Mesendoderm (in vitro differentiated cells): Measurements from ENCODE around the gene PREX1.

Experiments
- DNase-seq: peaks from one replicate; pipeline ENCODE4 v3.0.0; 2013
- H2AK5ac ChIP-seq: 2 replicates; pipeline ENCODE4 v1.6.1; 2013; ENCODE audit warnings: low read length, inconsistent platforms
- H2BK120ac ChIP-seq: 2 replicates; pipeline ENCODE4 v1.6.1; 2013; ENCODE audit warnings: low read depth, mild to moderate bottlenecking, low read length, moderate library complexity, mixed read lengths
- H2BK15ac ChIP-seq: replicated peaks from 2 replicates; pipeline ENCODE4 v1.6.1; 2013; ENCODE audit warnings: low read depth, mild to moderate bottlenecking, moderate library complexity
- H2BK5ac ChIP-seq: 2 replicates; pipeline ENCODE4 v1.6.1; 2013; ENCODE audit warnings: low read length, inconsistent platforms
- H3K18ac ChIP-seq: 2 replicates; pipeline ENCODE4 v1.6.1; 2013; ENCODE audit warnings: mild to moderate bottlenecking, low read length, mixed read lengths
- H3K23ac ChIP-seq: one replicate; pipeline ENCODE4 v1.6.1; 2013; ENCODE audit warnings: low read length
- H3K27ac ChIP-seq: 2 replicates; pipeline ENCODE4 v1.5.1; 2013; ENCODE audit warnings: low read depth, mild to moderate bottlenecking, inconsistent platforms, low read length, moderate library complexity
- H3K27me3 ChIP-seq: 2 replicates; pipeline ENCODE4 v1.6.1; 2013; ENCODE audit warnings: low read length, control low read depth, mild to moderate bottlenecking, inconsistent platforms; ENCODE audit not compliant: insufficient read depth, poor library complexity
- H3K36me3 ChIP-seq: 2 replicates; pipeline ENCODE4 v1.6.1; 2013; ENCODE audit warnings: low read length, inconsistent platforms; ENCODE audit not compliant: control insufficient read depth, insufficient read depth
- H3K4ac ChIP-seq: one replicate; pipeline ENCODE4 v1.6.1; 2013; ENCODE audit warnings: low read depth, mild to moderate bottlenecking, low read length, moderate library complexity
- H3K4me1 ChIP-seq: 2 replicates; pipeline ENCODE4 v1.6.1; 2013; ENCODE audit warnings: low read depth, low read length, inconsistent platforms; ENCODE audit not compliant: control insufficient read depth
- H3K4me2 ChIP-seq: 2 replicates; pipeline ENCODE4 v1.6.1; 2013; ENCODE audit warnings: low read length
- H3K4me3 ChIP-seq: 2 replicates; pipeline ENCODE4 v1.5.1; 2013; ENCODE audit warnings: mild to moderate bottlenecking, low read length
- H3K56ac ChIP-seq: one replicate; pipeline ENCODE4 v1.6.1; 2013; ENCODE audit warnings: low read length
- H3K79me1 ChIP-seq: 2 replicates; pipeline ENCODE4 v1.6.1; 2013; ENCODE audit warnings: low read length, inconsistent platforms
- H3K79me2 ChIP-seq: 2 replicates; pipeline ENCODE4 v1.6.1; 2013; ENCODE audit warnings: mild to moderate bottlenecking, low read length; ENCODE audit not compliant: control insufficient read depth, insufficient read depth
- H3K9ac ChIP-seq: 2 replicates; pipeline ENCODE4 v1.6.1; 2013; ENCODE audit warnings: low read length, inconsistent platforms
- H4K5ac ChIP-seq: one replicate; pipeline ENCODE4 v1.6.1; 2013; ENCODE audit warnings: low read length
- H4K8ac ChIP-seq: one replicate; pipeline ENCODE4 v1.6.1; 2013; ENCODE audit warnings: low read depth, mild to moderate bottlenecking, control low read depth, low read length, moderate library complexity
- WGBS: extraction: QIAGEN DNeasy Blood & Tissue Kit; methylation state at CpG from one replicate; pipeline ENCODE4 v1.1.7; 2013; ENCODE audit warnings: low lambda C conversion rate, missing lambda C conversion rate; ENCODE audit not compliant: insufficient coverage; ENCODE audit errors: extremely low coverage; 5-methylcytosine and 5-hydroxymethylcytosine counted together

PREX1 gene

GRCh38 chr20:48785256-48785655 lies 42.5 kb downstream of the PREX1 start:
- Histone ChIP-seq H3K23ac (no peak overlapping the region), H3K4ac (no peak overlapping the region), H3K56ac (no peak overlapping the region), H3K27ac (no peak overlapping the region), H3K4me3 (no peak overlapping the region), H2BK5ac (no peak overlapping the region), H3K79me1 (peaks cover 44% of the 10 kb centered on the region), H3K4me2 (no peak overlapping the region), H4K5ac (no peak overlapping the region), H2AK5ac (no peak overlapping the region), H3K36me3 (no peaks in the 10 kb centered on the region), H2BK15ac (no peak overlapping the region), H2BK120ac (no peak overlapping the region), H3K79me2 (peaks cover 44% of the 10 kb centered on the region), H4K8ac (no peak overlapping the region), H3K9ac (no peak overlapping the region), H3K18ac (no peak overlapping the region), H3K27me3 (no peaks in the 10 kb centered on the region), H3K4me1 (peaks cover 6% of the 10 kb centered on the region)
- DNase-seq, result no peak
- no CpG with 5 or more reads among the region's 6 CpGs for WGBS

- no peak overlapping the region for H3K4ac ChIP-seq
- no peak overlapping the region for H2BK5ac ChIP-seq
- H3K4me2 ChIP-seq, result no peak overlapping the region
- WGBS, result no CpG with 5 or more reads among the region's 5 CpGs
- H2BK15ac ChIP-seq, result no peak overlapping the region
- no peak overlapping the region for H3K23ac ChIP-seq
- no peak overlapping the region for H3K4me3 ChIP-seq
- no peak for DNase-seq
- H3K9ac ChIP-seq, result no peak overlapping the region
- no peak overlapping the region for H2AK5ac ChIP-seq
- no peak overlapping the region for H3K18ac ChIP-seq
- H3K56ac ChIP-seq, result no peak overlapping the region
- no peak overlapping the region for H4K5ac ChIP-seq
- peaks cover 45% of the 10 kb centered on the region for H3K79me1 ChIP-seq
- no peaks in the 10 kb centered on the region for H3K27me3 ChIP-seq
- H3K36me3 ChIP-seq, result no peaks in the 10 kb centered on the region
- no peak overlapping the region for H4K8ac ChIP-seq
- peaks cover 42% of the 10 kb centered on the region for H3K79me2 ChIP-seq
- peaks cover 6% of the 10 kb centered on the region for H3K4me1 ChIP-seq
- H3K27ac ChIP-seq, result no peak overlapping the region
- H2BK120ac ChIP-seq, result no peak overlapping the region
Measured at GRCh38 chr20:48784273-48784641, 43.5 kb downstream of the PREX1 start.

- no CpG with 5 or more reads among the region's 9 CpGs for WGBS
Measured at GRCh38 chr20:48783533-48784272, 44.1 kb downstream of the PREX1 start.

GRCh38 chr20:48782901-48783308 lies 44.9 kb downstream of the PREX1 start:
- Histone ChIP-seq H3K27ac (no peak overlapping the region), H3K18ac (no peak overlapping the region), H3K79me2 (peaks cover 41% of the 10 kb centered on the region), H3K23ac (no peak overlapping the region), H4K8ac (no peak overlapping the region), H3K4me1 (peaks cover 6% of the 10 kb centered on the region), H2AK5ac (no peak overlapping the region), H3K4me2 (no peak overlapping the region), H3K4ac (no peak overlapping the region), H2BK5ac (no peak overlapping the region), H4K5ac (no peak overlapping the region), H3K4me3 (no peak overlapping the region), H3K56ac (no peak overlapping the region), H2BK120ac (no peak overlapping the region), H3K36me3 (no peaks in the 10 kb centered on the region), H2BK15ac (no peak overlapping the region), H3K27me3 (no peaks in the 10 kb centered on the region), H3K9ac (no peak overlapping the region), H3K79me1 (peaks cover 38% of the 10 kb centered on the region)
- no CpG with 5 or more reads among the region's 6 CpGs for WGBS
- no peak for DNase-seq

More at GRCh38 chr20:48783533-48784272, 44.1 kb downstream of the PREX1 start:
- H3K56ac ChIP-seq, result no peak overlapping the region
- H3K4me1 ChIP-seq, result peaks cover 6% of the 10 kb centered on the region
- H2AK5ac ChIP-seq, result no peak overlapping the region
- no peaks in the 10 kb centered on the region for H3K27me3 ChIP-seq
- no peak overlapping the region for H3K18ac ChIP-seq
- H3K27ac ChIP-seq, result no peak overlapping the region
- no peak overlapping the region for H2BK15ac ChIP-seq
- no peaks in the 10 kb centered on the region for H3K36me3 ChIP-seq
- H3K4ac ChIP-seq, result no peak overlapping the region
- no peak overlapping the region for H3K9ac ChIP-seq
- no peak overlapping the region for H4K5ac ChIP-seq
- no peak overlapping the region for H3K23ac ChIP-seq
- no peak overlapping the region for H3K4me2 ChIP-seq
- no peak overlapping the region for H2BK120ac ChIP-seq
- H3K79me2 ChIP-seq, result peaks cover 40% of the 10 kb centered on the region
- DNase-seq, result no peak
- no peak overlapping the region for H2BK5ac ChIP-seq
- H4K8ac ChIP-seq, result no peak overlapping the region
- H3K4me3 ChIP-seq, result no peak overlapping the region
- H3K79me1 ChIP-seq, result peaks cover 43% of the 10 kb centered on the region

GRCh38 chr20:48782053-48782452 lies 45.7 kb downstream of the PREX1 start:
- Histone ChIP-seq H3K56ac (no peak overlapping the region), H3K9ac (no peak overlapping the region), H3K79me2 (peaks cover 48% of the 10 kb centered on the region), H3K4ac (no peak overlapping the region), H3K27ac (no peak overlapping the region), H3K4me3 (no peak overlapping the region), H2BK15ac (no peak overlapping the region), H3K27me3 (no peaks in the 10 kb centered on the region), H4K8ac (no peak overlapping the region), H3K18ac (no peak overlapping the region), H3K4me1 (peaks cover 6% of the 10 kb centered on the region), H2BK5ac (no peak overlapping the region), H4K5ac (no peak overlapping the region), H3K4me2 (no peak overlapping the region), H2BK120ac (no peak overlapping the region), H2AK5ac (no peak overlapping the region), H3K23ac (no peak overlapping the region), H3K79me1 (peaks cover 44% of the 10 kb centered on the region), H3K36me3 (no peaks in the 10 kb centered on the region)
- WGBS, result no CpG with 5 or more reads among the region's 4 CpGs
- no peak for DNase-seq

- Histone ChIP-seq H2BK15ac (no peak overlapping the region), H4K8ac (no peak overlapping the region), H3K36me3 (no peaks in the 10 kb centered on the region), H3K79me2 (peaks cover 52% of the 10 kb centered on the region), H3K18ac (peak overlapping the region; percentile 33), H3K79me1 (peaks cover 47% of the 10 kb centered on the region), H3K4ac (no peak overlapping the region), H3K4me3 (no peak overlapping the region), H3K56ac (no peak overlapping the region), H3K4me2 (no peak overlapping the region), H3K4me1 (peaks cover 6% of the 10 kb centered on the region), H2BK120ac (no peak overlapping the region), H3K9ac (no peak overlapping the region), H3K27ac (no peak overlapping the region), H2AK5ac (no peak overlapping the region), H3K27me3 (no peaks in the 10 kb centered on the region), H2BK5ac (peak overlapping the region; percentile 3), H3K23ac (no peak overlapping the region), H4K5ac (no peak overlapping the region)
- no peak for DNase-seq
- WGBS, result no CpG with 5 or more reads among the region's 1 CpG
Measured at GRCh38 chr20:48781634-48782033, 46.2 kb downstream of the PREX1 start.
